C1 segment of cervical spinal cord (tissue), 14 donors: ENCODE measurements around the gene DEAF1.
"Not testable (repeated sequence)": the region's sequence is repeated elsewhere in the genome, so short reads cannot be mapped to it uniquely, and the experiment has no call there.

ENCODE experiments used
- DNase-seq, 14 donors: peaks; one replicate each; lab custom pipeline; 2025; lab: John Stamatoyannopoulos, UW

Gene DEAF1

GRCh38 chr11:680476-680875 lies 14.5 kb downstream of the DEAF1 start:
- no peak for DNase-seq

- DNase-seq = no peak
Measured at GRCh38 chr11:679271-680207, 15.5 kb downstream of the DEAF1 start.

- DNase-seq = no peak
Measured at GRCh38 chr11:678297-678696, 16.7 kb downstream of the DEAF1 start.

- DNase-seq = peak in 1 of 14 donors; percentile 81
Measured at GRCh38 chr11:674406-674805, 20.6 kb downstream of the DEAF1 start.

GRCh38 chr11:673866-674265 lies 21.2 kb downstream of the DEAF1 start:
- peak in 1 of 14 donors; percentile 72 for DNase-seq

GRCh38 chr11:665704-666281 lies 29.2 kb downstream of the DEAF1 start:
- DNase-seq = peak in 3 of 14 donors; percentile 32 to 82 (median 46)

- no peak for DNase-seq
Measured at GRCh38 chr11:665062-665703, 29.8 kb downstream of the DEAF1 start.

- peak in 7 of 14 donors; percentile 11 to 68 (median 31) for DNase-seq
Measured at GRCh38 chr11:662689-663274, 32.2 kb downstream of the DEAF1 start.

GRCh38 chr11:660681-661444 lies 34.2 kb downstream of the DEAF1 start:
- DNase-seq = peak in 1 of 14 donors; percentile 54

- DNase-seq = no peak
Measured at GRCh38 chr11:660281-660680, 34.7 kb downstream of the DEAF1 start.

- no peak for DNase-seq
Measured at GRCh38 chr11:659532-660085, 35.4 kb downstream of the DEAF1 start.

- no peak for DNase-seq
Measured at GRCh38 chr11:657691-658126, 37.3 kb downstream of the DEAF1 start.

- DNase-seq = no peak
Measured at GRCh38 chr11:656866-657265, 38.2 kb downstream of the DEAF1 start.

GRCh38 chr11:656426-656825 lies 38.6 kb downstream of the DEAF1 start:
- no peak for DNase-seq

GRCh38 chr11:655036-655726 lies 39.8 kb downstream of the DEAF1 start:
- no peak for DNase-seq

- DNase-seq = not testable (repeated sequence)
Measured at GRCh38 chr11:654444-654843, 40.6 kb downstream of the DEAF1 start.

GRCh38 chr11:653837-654236 lies 41.2 kb downstream of the DEAF1 start:
- DNase-seq = no peak

- not testable (repeated sequence) for DNase-seq
Measured at GRCh38 chr11:653136-653535, 41.9 kb downstream of the DEAF1 start.

- no peak for DNase-seq
Measured at GRCh38 chr11:650482-650881, 44.5 kb downstream of the DEAF1 start.

GRCh38 chr11:647672-648158 lies 47.3 kb downstream of the DEAF1 start:
- DNase-seq = not testable (repeated sequence)
